ENCODE measurements around the gene INSC.

DNA sequence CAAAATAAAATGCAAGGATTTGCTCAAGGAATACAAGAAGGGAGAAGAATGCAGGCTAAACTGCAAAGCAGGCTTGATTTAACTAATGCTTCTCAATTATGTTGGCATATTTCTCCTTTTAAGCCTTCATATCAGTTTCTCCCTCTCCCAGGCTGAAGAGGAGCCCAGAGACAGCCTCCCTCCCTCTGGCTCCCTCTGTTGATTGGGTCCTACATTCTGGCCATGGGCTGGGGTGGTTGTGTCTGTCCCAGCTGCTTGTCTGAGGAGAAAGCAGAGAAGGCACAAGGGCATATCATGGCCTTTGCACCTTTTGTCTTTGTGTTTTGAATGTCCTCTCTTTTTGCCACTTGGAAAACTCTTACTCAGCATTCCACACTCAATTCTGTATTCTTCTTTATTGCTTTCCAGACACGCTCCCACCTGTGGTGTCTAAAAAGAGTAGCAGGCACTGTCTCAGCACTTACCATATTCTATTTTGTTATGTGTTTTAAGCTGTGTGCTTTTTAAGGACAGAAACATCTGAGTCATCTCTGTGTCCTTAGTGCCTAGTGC lies 77.4 kb downstream of the INSC start:
- no peak for TF ChIP-seq EZH2 (IDR thresholded peaks at IDR 0.05; ENCODE audit: borderline replicate concordance, low read length)
- TF ChIP-seq, protein P1, sequence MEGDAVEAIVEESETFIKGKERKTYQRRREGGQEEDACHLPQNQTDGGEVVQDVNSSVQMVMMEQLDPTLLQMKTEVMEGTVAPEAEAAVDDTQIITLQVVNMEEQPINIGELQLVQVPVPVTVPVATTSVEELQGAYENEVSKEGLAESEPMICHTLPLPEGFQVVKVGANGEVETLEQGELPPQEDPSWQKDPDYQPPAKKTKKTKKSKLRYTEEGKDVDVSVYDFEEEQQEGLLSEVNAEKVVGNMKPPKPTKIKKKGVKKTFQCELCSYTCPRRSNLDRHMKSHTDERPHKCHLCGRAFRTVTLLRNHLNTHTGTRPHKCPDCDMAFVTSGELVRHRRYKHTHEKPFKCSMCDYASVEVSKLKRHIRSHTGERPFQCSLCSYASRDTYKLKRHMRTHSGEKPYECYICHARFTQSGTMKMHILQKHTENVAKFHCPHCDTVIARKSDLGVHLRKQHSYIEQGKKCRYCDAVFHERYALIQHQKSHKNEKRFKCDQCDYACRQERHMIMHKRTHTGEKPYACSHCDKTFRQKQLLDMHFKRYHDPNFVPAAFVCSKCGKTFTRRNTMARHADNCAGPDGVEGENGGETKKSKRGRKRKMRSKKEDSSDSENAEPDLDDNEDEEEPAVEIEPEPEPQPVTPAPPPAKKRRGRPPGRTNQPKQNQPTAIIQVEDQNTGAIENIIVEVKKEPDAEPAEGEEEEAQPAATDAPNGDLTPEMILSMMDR (IDR thresholded peaks at IDR 0.05; ENCODE audit: low read length): no peak

Measured in OCI-LY1 (cell line).